ENCODE measurements around the gene IGFBP2. TPM values are rescaled to one million over a fixed set of nuclear protein-coding genes. Genes with fewer than 3 reads are reported as not detected.

Gene IGFBP2
- total and polyA plus RNA-seq, 2 of the 8 experiments (the other 6 are each of a cell fraction or from before 2014, with no cell fraction given) = 326 to 782 TPM

DNA sequence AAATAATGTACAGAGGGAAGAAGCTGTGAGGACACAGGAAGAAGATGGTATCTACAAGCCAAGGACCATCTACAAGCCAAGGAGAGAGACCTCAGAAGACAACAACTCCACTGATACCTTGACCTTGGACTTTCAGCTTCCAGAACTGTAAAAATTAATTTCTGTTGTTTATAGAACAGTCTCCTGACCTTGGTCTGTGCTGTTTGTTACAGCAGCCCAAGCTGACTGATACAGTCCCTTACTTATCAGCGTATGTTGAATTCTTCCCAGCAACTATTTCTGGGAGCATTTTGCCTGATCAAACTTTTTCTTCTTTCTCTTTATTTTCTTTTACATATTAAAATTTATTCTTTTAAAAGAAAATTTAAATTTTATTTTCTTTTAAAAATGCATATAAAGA, 47.8 kb upstream of the IGFBP2 start (continued):
- TF ChIP-seq, protein P1, sequence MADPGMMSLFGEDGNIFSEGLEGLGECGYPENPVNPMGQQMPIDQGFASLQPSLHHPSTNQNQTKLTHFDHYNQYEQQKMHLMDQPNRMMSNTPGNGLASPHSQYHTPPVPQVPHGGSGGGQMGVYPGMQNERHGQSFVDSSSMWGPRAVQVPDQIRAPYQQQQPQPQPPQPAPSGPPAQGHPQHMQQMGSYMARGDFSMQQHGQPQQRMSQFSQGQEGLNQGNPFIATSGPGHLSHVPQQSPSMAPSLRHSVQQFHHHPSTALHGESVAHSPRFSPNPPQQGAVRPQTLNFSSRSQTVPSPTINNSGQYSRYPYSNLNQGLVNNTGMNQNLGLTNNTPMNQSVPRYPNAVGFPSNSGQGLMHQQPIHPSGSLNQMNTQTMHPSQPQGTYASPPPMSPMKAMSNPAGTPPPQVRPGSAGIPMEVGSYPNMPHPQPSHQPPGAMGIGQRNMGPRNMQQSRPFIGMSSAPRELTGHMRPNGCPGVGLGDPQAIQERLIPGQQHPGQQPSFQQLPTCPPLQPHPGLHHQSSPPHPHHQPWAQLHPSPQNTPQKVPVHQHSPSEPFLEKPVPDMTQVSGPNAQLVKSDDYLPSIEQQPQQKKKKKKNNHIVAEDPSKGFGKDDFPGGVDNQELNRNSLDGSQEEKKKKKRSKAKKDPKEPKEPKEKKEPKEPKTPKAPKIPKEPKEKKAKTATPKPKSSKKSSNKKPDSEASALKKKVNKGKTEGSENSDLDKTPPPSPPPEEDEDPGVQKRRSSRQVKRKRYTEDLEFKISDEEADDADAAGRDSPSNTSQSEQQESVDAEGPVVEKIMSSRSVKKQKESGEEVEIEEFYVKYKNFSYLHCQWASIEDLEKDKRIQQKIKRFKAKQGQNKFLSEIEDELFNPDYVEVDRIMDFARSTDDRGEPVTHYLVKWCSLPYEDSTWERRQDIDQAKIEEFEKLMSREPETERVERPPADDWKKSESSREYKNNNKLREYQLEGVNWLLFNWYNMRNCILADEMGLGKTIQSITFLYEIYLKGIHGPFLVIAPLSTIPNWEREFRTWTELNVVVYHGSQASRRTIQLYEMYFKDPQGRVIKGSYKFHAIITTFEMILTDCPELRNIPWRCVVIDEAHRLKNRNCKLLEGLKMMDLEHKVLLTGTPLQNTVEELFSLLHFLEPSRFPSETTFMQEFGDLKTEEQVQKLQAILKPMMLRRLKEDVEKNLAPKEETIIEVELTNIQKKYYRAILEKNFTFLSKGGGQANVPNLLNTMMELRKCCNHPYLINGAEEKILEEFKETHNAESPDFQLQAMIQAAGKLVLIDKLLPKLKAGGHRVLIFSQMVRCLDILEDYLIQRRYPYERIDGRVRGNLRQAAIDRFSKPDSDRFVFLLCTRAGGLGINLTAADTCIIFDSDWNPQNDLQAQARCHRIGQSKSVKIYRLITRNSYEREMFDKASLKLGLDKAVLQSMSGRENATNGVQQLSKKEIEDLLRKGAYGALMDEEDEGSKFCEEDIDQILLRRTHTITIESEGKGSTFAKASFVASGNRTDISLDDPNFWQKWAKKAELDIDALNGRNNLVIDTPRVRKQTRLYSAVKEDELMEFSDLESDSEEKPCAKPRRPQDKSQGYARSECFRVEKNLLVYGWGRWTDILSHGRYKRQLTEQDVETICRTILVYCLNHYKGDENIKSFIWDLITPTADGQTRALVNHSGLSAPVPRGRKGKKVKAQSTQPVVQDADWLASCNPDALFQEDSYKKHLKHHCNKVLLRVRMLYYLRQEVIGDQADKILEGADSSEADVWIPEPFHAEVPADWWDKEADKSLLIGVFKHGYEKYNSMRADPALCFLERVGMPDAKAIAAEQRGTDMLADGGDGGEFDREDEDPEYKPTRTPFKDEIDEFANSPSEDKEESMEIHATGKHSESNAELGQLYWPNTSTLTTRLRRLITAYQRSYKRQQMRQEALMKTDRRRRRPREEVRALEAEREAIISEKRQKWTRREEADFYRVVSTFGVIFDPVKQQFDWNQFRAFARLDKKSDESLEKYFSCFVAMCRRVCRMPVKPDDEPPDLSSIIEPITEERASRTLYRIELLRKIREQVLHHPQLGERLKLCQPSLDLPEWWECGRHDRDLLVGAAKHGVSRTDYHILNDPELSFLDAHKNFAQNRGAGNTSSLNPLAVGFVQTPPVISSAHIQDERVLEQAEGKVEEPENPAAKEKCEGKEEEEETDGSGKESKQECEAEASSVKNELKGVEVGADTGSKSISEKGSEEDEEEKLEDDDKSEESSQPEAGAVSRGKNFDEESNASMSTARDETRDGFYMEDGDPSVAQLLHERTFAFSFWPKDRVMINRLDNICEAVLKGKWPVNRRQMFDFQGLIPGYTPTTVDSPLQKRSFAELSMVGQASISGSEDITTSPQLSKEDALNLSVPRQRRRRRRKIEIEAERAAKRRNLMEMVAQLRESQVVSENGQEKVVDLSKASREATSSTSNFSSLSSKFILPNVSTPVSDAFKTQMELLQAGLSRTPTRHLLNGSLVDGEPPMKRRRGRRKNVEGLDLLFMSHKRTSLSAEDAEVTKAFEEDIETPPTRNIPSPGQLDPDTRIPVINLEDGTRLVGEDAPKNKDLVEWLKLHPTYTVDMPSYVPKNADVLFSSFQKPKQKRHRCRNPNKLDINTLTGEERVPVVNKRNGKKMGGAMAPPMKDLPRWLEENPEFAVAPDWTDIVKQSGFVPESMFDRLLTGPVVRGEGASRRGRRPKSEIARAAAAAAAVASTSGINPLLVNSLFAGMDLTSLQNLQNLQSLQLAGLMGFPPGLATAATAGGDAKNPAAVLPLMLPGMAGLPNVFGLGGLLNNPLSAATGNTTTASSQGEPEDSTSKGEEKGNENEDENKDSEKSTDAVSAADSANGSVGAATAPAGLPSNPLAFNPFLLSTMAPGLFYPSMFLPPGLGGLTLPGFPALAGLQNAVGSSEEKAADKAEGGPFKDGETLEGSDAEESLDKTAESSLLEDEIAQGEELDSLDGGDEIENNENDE (IDR thresholded peaks at IDR 0.05; ENCODE audit: insufficient replicate concordance, low read length) = no peak

Data from H1 (cell line).